Caco-2 (cell line): ENCODE data around the gene KPNA2. TPM values are rescaled to one million over a fixed set of nuclear protein-coding genes. Genes with fewer than 3 reads are reported as not detected.
"Not testable (repeated sequence)": the region's sequence is repeated elsewhere in the genome, so short reads cannot be mapped to it uniquely, and the experiment has no call there.

ENCODE experiments used
- BruUV-seq: library from RNA; stranded (reverse); fragments of 400-500 nt; replicated peaks from 2 replicates; lab custom pipeline; 2021; lab: Mats Ljungman, UMichigan
- CTCF ChIA-PET: fragments of 300-600 bp; sonication (Branson Sonifier 250); formaldehyde crosslinking; loops from one replicate; lab custom pipeline; 2022; ENCODE audit warnings: antibody characterized with exemption; lab: Charles Lee
- POLR2A ChIA-PET: fragments of 300-600 bp; sonication (Branson Sonifier 250); formaldehyde crosslinking; loops from one replicate; lab custom pipeline; 2022; ENCODE audit warnings: antibody characterized with exemption; lab: Charles Lee
- DNase-seq, 2 experiments: peaks; one replicate each; pipeline versions ENCODE4 v3.0.0 to v3.0.0-alpha.2; 2020 to 2022
- H3K27me3 ChIP-seq: replicated peaks from 2 replicates; pipeline ENCODE4 v1.6.0; 2011; ENCODE audit warnings: low read length; ENCODE audit not compliant: control insufficient read depth, insufficient read depth
- H3K36me3 ChIP-seq: 2 replicates; pipeline ENCODE4 v1.5.1; 2011; ENCODE audit warnings: low read length; ENCODE audit not compliant: control insufficient read depth, insufficient read depth
- H3K4me1 ChIP-seq: fragments of 250-450 bp; sonication (Bioruptor Pico); 2 replicates; pipeline ENCODE4 v1.5.1; 2020; ENCODE audit warnings: mild to moderate bottlenecking
- H3K4me3 ChIP-seq: 2 replicates; pipeline ENCODE4 v1.5.1; 2011; ENCODE audit warnings: low read depth, mild to moderate bottlenecking, control low read depth, low read length
- H3K9me3 ChIP-seq: fragments of 250-450 bp; sonication (Bioruptor Pico); 2 replicates; pipeline ENCODE4 v1.5.1; 2020; ENCODE audit warnings: mild to moderate bottlenecking, moderate library complexity
- H3K27ac Mint-ChIP-seq: one replicate; pipeline ENCODE4 v1.8.0; 2022; ENCODE audit warnings: mixed read lengths; ENCODE audit not compliant: unreplicated experiment
- H3K27me3 Mint-ChIP-seq: one replicate; pipeline ENCODE4 v1.8.0; 2022; ENCODE audit warnings: mixed read lengths; ENCODE audit not compliant: insufficient read depth, unreplicated experiment
- H3K36me3 Mint-ChIP-seq: one replicate; pipeline ENCODE4 v1.8.0; 2022; ENCODE audit warnings: mild to moderate bottlenecking, mixed read lengths; ENCODE audit not compliant: insufficient read depth, unreplicated experiment
- H3K4me1 Mint-ChIP-seq: one replicate; pipeline ENCODE4 v1.8.0; 2022; ENCODE audit warnings: low read depth, mixed read lengths; ENCODE audit not compliant: unreplicated experiment
- H3K4me3 Mint-ChIP-seq: one replicate; pipeline ENCODE4 v1.8.0; 2022; ENCODE audit warnings: mild to moderate bottlenecking, moderate library complexity, mixed read lengths; ENCODE audit not compliant: unreplicated experiment
- H3K9me3 Mint-ChIP-seq: one replicate; pipeline ENCODE4 v1.8.0; 2022; ENCODE audit warnings: mixed read lengths; ENCODE audit not compliant: unreplicated experiment
- CTCF ChIP-seq, 2 experiments: fragments of 200-600 bp in 1 of 2; IDR thresholded peaks; 1 replicate in 1 of 2; 2 replicates in 1 of 2; pipeline versions ENCODE4 v1.5.1 to v1.8.0; 2011 to 2022; ENCODE audit warnings: antibody characterized with exemption in 1 of 2, control low read depth in 1 of 2, inconsistent platforms in 1 of 2, low read depth in 1 of 2, low read length in 1 of 2, mild to moderate bottlenecking in 1 of 2, moderate library complexity in 1 of 2; ENCODE audit not compliant: insufficient read depth in 1 of 2, severe bottlenecking in 1 of 2, unreplicated experiment in 1 of 2
- intact Hi-C: fragments of 100-400 bp; cut with micrococcal nuclease; formaldehyde crosslinking; loops from one replicate; pipeline ENCODE4 v1.10.0; 2022; ENCODE audit not compliant: unreplicated experiment
- total RNA-seq: library from RNA; stranded (reverse); gene quantifications from 2 replicates; pipeline ENCODE4 v1.2.3, GENCODE V29; 2022

The KPNA2 gene
- total RNA-seq, 1 experiment from 2014 or later, result 339 TPM

GRCh38 chr17:67994817-67995569, 40.5 kb upstream of the KPNA2 start:
- H3K4me3 ChIP-seq, result peak overlapping the region; percentile 53
- Mint-ChIP-seq H3K36me3 (peaks cover 5% of the 10 kb centered on the region), H3K4me3 (peak overlapping the region; percentile 92), H3K27me3 (no peaks in the 10 kb centered on the region), H3K4me1 (peaks cover 15% of the 10 kb centered on the region), H3K9me3 (no peaks in the 10 kb centered on the region), H3K27ac (peak overlapping the region; percentile 76)
- no peak for DNase-seq
- TF ChIP-seq CTCF (IDR thresholded peaks at IDR 0.05; ENCODE audit: insufficient read depth in 1 of 2, low read depth in 1 of 2, low read length in 1 of 2, severe bottlenecking in 1 of 2, unreplicated experiment in 1 of 2), result no peak
- no peaks in the 10 kb centered on the region for H3K27me3 ChIP-seq
- H3K36me3 ChIP-seq, result no peaks in the 10 kb centered on the region
- H3K4me1 ChIP-seq, result peaks cover 6% of the 10 kb centered on the region; the same call in 1 of the 2 replicates
- no peaks in the 10 kb centered on the region for H3K9me3 ChIP-seq
- CTCF ChIA-PET, result interaction anchor here (1.1 kb wide), 2 partner anchors 14 to 25 kb away, joined by 4 to 7 read pairs; no protein-coding TSS in a partner anchor
- BruUV-seq, result TSS peak; percentile 19
- POLR2A ChIA-PET, result no interaction called here
- intact Hi-C loops, result no loop called here

DNA sequence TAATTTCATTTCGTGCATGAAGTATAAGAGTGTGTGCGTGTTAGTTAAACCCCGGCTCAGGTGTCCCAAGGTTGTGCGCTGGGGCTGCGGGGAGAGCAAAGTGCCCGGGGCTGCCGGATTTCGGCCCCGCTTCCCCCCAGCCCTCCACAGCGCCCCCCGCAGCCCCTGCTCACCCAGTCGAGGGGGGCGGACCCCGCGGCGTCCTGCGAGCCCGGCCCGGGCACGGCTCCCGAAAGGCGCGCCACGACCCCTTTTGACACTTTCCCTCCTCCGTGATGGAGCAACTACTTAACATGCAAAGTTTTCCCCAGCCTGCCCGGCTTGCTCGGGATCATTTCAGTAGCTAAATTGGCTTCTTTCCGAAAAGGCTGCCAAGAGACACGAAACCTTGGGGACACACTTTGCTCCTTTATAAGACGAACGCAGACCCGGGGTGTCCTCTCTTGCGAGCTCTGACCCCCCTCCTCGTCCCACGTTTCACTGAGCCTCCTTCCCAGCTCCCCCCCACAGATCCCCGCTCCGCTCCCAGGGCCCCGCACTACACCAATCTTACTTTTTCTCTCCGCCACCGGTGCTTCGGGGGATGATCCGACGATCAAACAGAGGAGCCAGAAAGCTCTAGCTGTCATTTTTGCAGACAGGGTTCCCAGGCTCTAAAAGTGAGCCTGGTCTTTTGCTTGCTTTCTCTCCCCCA, 39.8 kb upstream of the KPNA2 start:
- no peaks in the 10 kb centered on the region for H3K36me3 ChIP-seq
- Mint-ChIP-seq H3K27ac (peak overlapping the region; percentile 40), H3K4me1 (peaks cover 15% of the 10 kb centered on the region), H3K4me3 (peak overlapping the region; percentile 92), H3K36me3 (peaks cover 5% of the 10 kb centered on the region), H3K9me3 (no peaks in the 10 kb centered on the region), H3K27me3 (no peaks in the 10 kb centered on the region)
- BruUV-seq, result no TSS peak
- intact Hi-C loops, result no loop called here
- ChIA-PET CTCF (interaction anchor here (1.1 kb wide), 1 partner anchor 24 kb away, joined by 4 read pairs; no protein-coding TSS in a partner anchor), POLR2A (no interaction called here)
- H3K27me3 ChIP-seq, result no peaks in the 10 kb centered on the region
- DNase-seq, result peak in 1 of 2 experiments; percentile 38
- TF ChIP-seq CTCF (IDR thresholded peaks at IDR 0.05; ENCODE audit: insufficient read depth in 1 of 2, low read depth in 1 of 2, low read length in 1 of 2, severe bottlenecking in 1 of 2, unreplicated experiment in 1 of 2), result peak in 1 of 2 experiments; percentile 5
- H3K4me1 ChIP-seq, result peaks cover 6% of the 10 kb centered on the region; the same call in 1 of the 2 replicates
- H3K9me3 ChIP-seq, result no peaks in the 10 kb centered on the region
- peak overlapping the region; percentile 53 for H3K4me3 ChIP-seq

GRCh38 chr17:67996301-67997171, 39.0 kb upstream of the KPNA2 start, which contains the start of gene C17orf58:
Gene C17orf58 (minus strand): TSS chr17:67996469. CDS start chr17:67996198, 271 bp downstream.
- CTCF ChIA-PET, result interaction anchor here (1.1 kb wide), 1 partner anchor 23 kb away, joined by 4 read pairs; no protein-coding TSS in a partner anchor
- H3K9me3 ChIP-seq, DNase-seq, H3K27me3 Mint-ChIP-seq, H3K4me1 ChIP-seq, H3K9me3 Mint-ChIP-seq, H3K36me3 Mint-ChIP-seq, intact Hi-C loops, H3K27me3 ChIP-seq, BruUV-seq, H3K36me3 ChIP-seq, POLR2A ChIA-PET: not testable (repeated sequence)
- peak within 1 kb of the TSS; percentile 40 for H3K27ac Mint-ChIP-seq
- peak within 1 kb of the TSS; percentile 53 for H3K4me3 ChIP-seq
- H3K4me1 Mint-ChIP-seq, result peaks cover 15% of the 10 kb centered on the region
- H3K4me3 Mint-ChIP-seq, result peak within 1 kb of the TSS; percentile 92
